Measurements from ENCODE around the gene MIEN1.
A peak's percentile ranks its signal among the peaks of the same experiment; 100 is the strongest.
"Not testable (repeated sequence)": the region's sequence is repeated elsewhere in the genome, so short reads cannot be mapped to it uniquely, and the experiment has no call there.

Gene MIEN1

GRCh38 chr17:39730095-39730921 is at the start of gene MIEN1:
Gene MIEN1, minus strand, starts transcription at chr17:39730532. Its CDS starts 37 bp downstream, at chr17:39730495.
- DNase-seq = peak; percentile 89 to 94

- peak in 1 of 2 donors; percentile 60 for DNase-seq
These were observed 47.4 kb upstream of the MIEN1 start for GRCh38 chr17:39777534-39778365.

- DNase-seq = peak in 1 of 2 donors; percentile 56
These were observed 45.9 kb upstream of the MIEN1 start for GRCh38 chr17:39776252-39776651.

- DNase-seq = no peak
These were observed 44.7 kb upstream of the MIEN1 start for GRCh38 chr17:39775031-39775430.

GRCh38 chr17:39774047-39774446 is 43.7 kb upstream of the MIEN1 start:
- no peak for DNase-seq

- peak in 1 of 2 donors; percentile 62 for DNase-seq
These were observed 42.9 kb upstream of the MIEN1 start for GRCh38 chr17:39772987-39773934.

- DNase-seq = peak in 1 of 2 donors; percentile 48
These were observed 42.1 kb upstream of the MIEN1 start for GRCh38 chr17:39772415-39772814.

GRCh38 chr17:39769974-39770587 is 39.7 kb upstream of the MIEN1 start:
- peak; percentile 58 to 81 for DNase-seq

GRCh38 chr17:39767147-39767546 is 36.8 kb upstream of the MIEN1 start:
- no peak for DNase-seq

GRCh38 chr17:39765766-39766165 is 35.4 kb upstream of the MIEN1 start:
- no peak for DNase-seq

- DNase-seq = no peak
These were observed 34.8 kb upstream of the MIEN1 start for GRCh38 chr17:39765175-39765574.

- not testable (repeated sequence) for DNase-seq
These were observed 33.8 kb upstream of the MIEN1 start for GRCh38 chr17:39764171-39764570.

GRCh38 chr17:39763051-39763820 is 32.9 kb upstream of the MIEN1 start:
- no peak for DNase-seq

GRCh38 chr17:39761861-39762496 is 31.6 kb upstream of the MIEN1 start:
- no peak for DNase-seq

GRCh38 chr17:39759204-39759603 is 28.9 kb upstream of the MIEN1 start:
- no peak for DNase-seq

GRCh38 chr17:39757931-39758873 is 27.9 kb upstream of the MIEN1 start:
- DNase-seq = peak; percentile 65 to 80

GRCh38 chr17:39757176-39757662 is 26.9 kb upstream of the MIEN1 start:
- DNase-seq = no peak

- DNase-seq = peak in 1 of 2 donors; percentile 38
These were observed 26.2 kb upstream of the MIEN1 start for GRCh38 chr17:39756380-39757079.

Data from CD4-positive, alpha-beta T cell treated with Interferon alpha-2 for 1 hour (primary cell).